Measurements from ENCODE around the gene ZNHIT2.
A peak's percentile ranks its signal among the peaks of the same experiment; 100 is the strongest.

Gene ZNHIT2

GRCh38 chr11:65118097-65118837 lies 766 bp upstream of the ZNHIT2 start:
- no peak for FAIRE-seq

- FAIRE-seq = no peak
Observed at GRCh38 chr11:65116370-65117205, 913 bp downstream of the ZNHIT2 start.

- FAIRE-seq = no peak
Observed at GRCh38 chr11:65115361-65116082, 2.0 kb downstream of the ZNHIT2 start.

- no peak for FAIRE-seq
Observed at GRCh38 chr11:65114538-65115171, 2.8 kb downstream of the ZNHIT2 start.

- FAIRE-seq = no peak
Observed at GRCh38 chr11:65113839-65114238, 3.7 kb downstream of the ZNHIT2 start.

GRCh38 chr11:65113361-65113756 lies 4.1 kb downstream of the ZNHIT2 start:
- no peak for FAIRE-seq

- no peak for FAIRE-seq
Observed at GRCh38 chr11:65112546-65113360, 4.7 kb downstream of the ZNHIT2 start.

GRCh38 chr11:65111744-65112545 lies 5.6 kb downstream of the ZNHIT2 start, which contains the start of gene TM7SF2:
Gene TM7SF2 (plus strand): TSS chr11:65111872. CDS start chr11:65112016, 144 bp downstream.
- peak; percentile 95 for FAIRE-seq

GRCh38 chr11:65111159-65111743 lies 6.2 kb downstream of the ZNHIT2 start:
- FAIRE-seq = no peak

- peak; percentile 84 for FAIRE-seq
Observed at GRCh38 chr11:65110354-65110861, 7.1 kb downstream of the ZNHIT2 start.

- FAIRE-seq = no peak
Observed at GRCh38 chr11:65109231-65110198, 8.0 kb downstream of the ZNHIT2 start.

GRCh38 chr11:65108469-65109123 lies 8.9 kb downstream of the ZNHIT2 start:
- FAIRE-seq = no peak

GRCh38 chr11:65107751-65108468 lies 9.6 kb downstream of the ZNHIT2 start:
- no peak for FAIRE-seq

GRCh38 chr11:65107078-65107477 lies 10.4 kb downstream of the ZNHIT2 start:
- no peak for FAIRE-seq

GRCh38 chr11:65104628-65105027 lies 12.9 kb downstream of the ZNHIT2 start:
- FAIRE-seq = no peak

- FAIRE-seq = no peak
Observed at GRCh38 chr11:65103476-65103875, 14.0 kb downstream of the ZNHIT2 start.

- FAIRE-seq = no peak
Observed at GRCh38 chr11:65102142-65103095, 15.1 kb downstream of the ZNHIT2 start.
